Activated CD4-positive, alpha-beta T cell treated with anti-CD3 and anti-CD28 coated beads for 24 hours (primary cell): ENCODE results near the gene PCDHA4.

Experiments
- DNase-seq, 2 donors: peaks; one replicate each; pipeline ENCODE4 v3.0.0-alpha.2; 2020; ENCODE audit warnings: low read depth in 2 of 2

The PCDHA4 gene

GRCh38 chr5:140855772-140856674 is 49.2 kb downstream of the PCDHA4 start, which contains the start of gene PCDHA10:
PCDHA10 (plus strand) TSS chr5:140855897; CDS start chr5:140856049, 152 bp downstream.
- no peak for DNase-seq

- DNase-seq: no peak
Measured at GRCh38 chr5:140857177-140857986, 50.5 kb downstream of the PCDHA4 start.

GRCh38 chr5:140857987-140858240 is 51.0 kb downstream of the PCDHA4 start:
- DNase-seq: no peak

GRCh38 chr5:140862441-140863295 is 55.8 kb downstream of the PCDHA4 start:
- no peak for DNase-seq
